Spleen (tissue), 7 donors: ENCODE data around the gene RPS6KA2.

ENCODE experiments used
- POLR2A ChIP-seq, 3 donors: fragments of 450-650 bp; IDR thresholded peaks; one replicate each; pipeline ENCODE4 v1.5.1; 2017; ENCODE audit warnings: antibody characterized with exemption in 3 of 3, mild to moderate bottlenecking in 1 of 3
- TF ChIP-seq, protein P1 (sequence below), 11 experiments: fragments of 200-600 bp in 7 of 11; fragments of 450-650 bp in 4 of 11; sonication (generic) in 4 of 11; IDR thresholded peaks in 8 of 11; conservative IDR thresholded peaks in 3 of 11; 1 replicate in 7 of 11; 2 replicates in 4 of 11; pipeline versions ENCODE4 v1.4.0 to v1.8.0; 2016 to 2021; ENCODE audit warnings: antibody characterized with exemption in 11 of 11, inconsistent platforms in 4 of 11, mild to moderate bottlenecking in 1 of 11
- donor health status: DM: no; HTN: no; CAD: no; lungs with moderate emphysema.
- donor health status: DM: no; HTN: no; CAD: no.
- donor health status: DM: no; HTN: no; CAD: no.

DNA sequence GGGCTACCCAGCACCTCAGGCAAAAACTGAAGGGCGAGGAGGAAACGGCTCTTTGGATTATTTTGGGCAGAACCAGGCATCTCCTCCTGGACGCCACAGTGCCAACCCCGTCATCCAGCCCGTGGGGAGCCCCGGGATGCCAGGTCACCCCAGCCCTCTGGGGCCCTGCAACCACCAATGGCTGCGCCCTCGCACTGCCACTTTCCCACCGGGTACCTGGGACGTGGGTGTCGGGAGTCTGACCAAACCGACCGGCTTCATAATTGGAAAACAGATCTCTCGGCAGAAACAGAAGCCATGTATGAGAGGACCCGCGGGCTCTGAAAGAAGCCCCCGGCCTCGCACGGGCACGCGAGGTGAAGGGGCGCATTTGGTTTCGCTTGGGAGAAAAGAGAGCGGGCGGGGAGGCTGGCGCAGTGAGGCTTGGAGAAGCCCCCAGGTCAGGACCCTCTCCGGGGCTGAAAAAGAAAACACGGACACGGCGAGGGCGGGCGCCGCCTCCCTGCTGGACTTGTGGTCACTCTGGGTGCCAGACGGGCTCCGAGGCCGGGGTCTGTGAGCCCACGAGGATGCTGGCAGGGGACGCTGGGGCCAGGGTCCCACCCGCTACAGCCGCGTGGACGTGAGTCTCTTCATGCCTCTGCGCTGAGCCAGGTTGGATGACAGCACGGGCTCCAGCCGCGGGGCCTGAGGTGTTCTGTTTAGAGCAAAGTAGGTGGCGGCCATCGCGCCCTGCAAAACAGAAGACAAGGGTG lies 214.7 kb downstream of the RPS6KA2 start:
- TF ChIP-seq, protein P1, sequence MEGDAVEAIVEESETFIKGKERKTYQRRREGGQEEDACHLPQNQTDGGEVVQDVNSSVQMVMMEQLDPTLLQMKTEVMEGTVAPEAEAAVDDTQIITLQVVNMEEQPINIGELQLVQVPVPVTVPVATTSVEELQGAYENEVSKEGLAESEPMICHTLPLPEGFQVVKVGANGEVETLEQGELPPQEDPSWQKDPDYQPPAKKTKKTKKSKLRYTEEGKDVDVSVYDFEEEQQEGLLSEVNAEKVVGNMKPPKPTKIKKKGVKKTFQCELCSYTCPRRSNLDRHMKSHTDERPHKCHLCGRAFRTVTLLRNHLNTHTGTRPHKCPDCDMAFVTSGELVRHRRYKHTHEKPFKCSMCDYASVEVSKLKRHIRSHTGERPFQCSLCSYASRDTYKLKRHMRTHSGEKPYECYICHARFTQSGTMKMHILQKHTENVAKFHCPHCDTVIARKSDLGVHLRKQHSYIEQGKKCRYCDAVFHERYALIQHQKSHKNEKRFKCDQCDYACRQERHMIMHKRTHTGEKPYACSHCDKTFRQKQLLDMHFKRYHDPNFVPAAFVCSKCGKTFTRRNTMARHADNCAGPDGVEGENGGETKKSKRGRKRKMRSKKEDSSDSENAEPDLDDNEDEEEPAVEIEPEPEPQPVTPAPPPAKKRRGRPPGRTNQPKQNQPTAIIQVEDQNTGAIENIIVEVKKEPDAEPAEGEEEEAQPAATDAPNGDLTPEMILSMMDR (IDR thresholded peaks at IDR 0.05 in 8 of 11, conservative IDR thresholded peaks at IDR 0.05 in 3 of 11) = no peak
- no peak for TF ChIP-seq POLR2A (IDR thresholded peaks at IDR 0.05)
